Sigmoid colon (tissue), 7 donors: ENCODE results near the gene PPM1J. TPM values are rescaled to one million over a fixed set of nuclear protein-coding genes. Genes with fewer than 3 reads are reported as not detected.

Experiments
- DNase-seq: peaks from one replicate; pipeline ENCODE4 v3.0.0-alpha.2; 2019
- H3K27ac ChIP-seq, 4 donors: fragments of 200-600 bp; sonication (generic); one replicate each; pipeline ENCODE4 v1.5.1; 2016 to 2019; ENCODE audit warnings: mild to moderate bottlenecking in 1 of 4
- H3K27me3 ChIP-seq, 3 donors: fragments of 200-600 bp; sonication (generic); one replicate each; pipeline ENCODE4 v1.5.1; 2019; ENCODE audit warnings: mild to moderate bottlenecking in 1 of 3
- H3K36me3 ChIP-seq, 4 donors: fragments of 200-600 bp; sonication (generic); one replicate each; pipeline ENCODE4 v1.5.1; 2016 to 2019
- H3K4me1 ChIP-seq, 4 donors: fragments of 200-600 bp; sonication (generic); one replicate each; pipeline ENCODE4 v1.5.1; 2017 to 2019
- H3K4me3 ChIP-seq, 4 donors: fragments of 200-600 bp; sonication (generic); one replicate each; pipeline ENCODE4 v1.5.1; 2017 to 2019; ENCODE audit warnings: mild to moderate bottlenecking in 2 of 4, moderate library complexity in 1 of 4
- H3K9me3 ChIP-seq, 4 donors: fragments of 200-600 bp in 3 of 4; sonication (generic) in 3 of 4; one replicate each; pipeline versions ENCODE4 v1.5.1 to v1.6.1; 2013 to 2019
- EP300 ChIP-seq, 4 donors: sonication (generic); formaldehyde crosslinking; IDR thresholded peaks; one replicate each; pipeline ENCODE4 v1.6.1; 2017; ENCODE audit warnings: antibody characterized with exemption in 4 of 4
- POLR2A ChIP-seq, 2 donors: fragments of 450-650 bp; IDR thresholded peaks; one replicate each; pipeline ENCODE4 v1.6.1; 2016; ENCODE audit warnings: antibody characterized with exemption in 2 of 2, mild to moderate bottlenecking in 2 of 2, moderate library complexity in 2 of 2
- POLR2AphosphoS5 ChIP-seq, 4 donors: sonication (generic); formaldehyde crosslinking; IDR thresholded peaks; one replicate each; pipeline ENCODE4 v1.6.1; 2017; ENCODE audit warnings: antibody characterized with exemption in 4 of 4
- WGBS, 2 donors: extraction: QIAGEN DNeasy Blood & Tissue Kit; methylation state at CpG; one replicate each; pipeline ENCODE4 v1.1.7; 2013; 5-methylcytosine and 5-hydroxymethylcytosine counted together
- intact Hi-C: fragments of 100-400 bp; cut with DNase I; formaldehyde crosslinking; loops from one replicate; pipeline ENCODE4 v1.15.1; 2023
- polyA plus RNA-seq, 3 donors: library from polyadenylated mRNA; stranded (reverse); fragments of 200-250 nt; gene quantifications; one replicate each; pipeline ENCODE4 v1.2.3, GENCODE V29; 2013
- total RNA-seq, 4 donors: library from RNA; depleted of rRNA; stranded (reverse); fragments of >200 nt; gene quantifications; one replicate each; pipeline ENCODE4 v1.1.0, GENCODE V29; 2016
- TF ChIP-seq, protein P1 (sequence below), 4 experiments: fragments of 450-650 bp in 3 of 4; fragments of 200-600 bp in 1 of 4; IDR thresholded peaks; one replicate each; pipeline ENCODE4 v1.5.1; 2016 to 2019; ENCODE audit warnings: antibody characterized with exemption in 4 of 4, mild to moderate bottlenecking in 3 of 4, moderate library complexity in 2 of 4
- donor health status: healthy with polysubstance abuse.
- donor health status: Bipolar disorder and iron deficiency.
- donor health status: healthy.

PPM1J gene
- total and polyA plus RNA-seq, 7 donors: 0.36 to 2.5 (median 1.3) TPM

DNA sequence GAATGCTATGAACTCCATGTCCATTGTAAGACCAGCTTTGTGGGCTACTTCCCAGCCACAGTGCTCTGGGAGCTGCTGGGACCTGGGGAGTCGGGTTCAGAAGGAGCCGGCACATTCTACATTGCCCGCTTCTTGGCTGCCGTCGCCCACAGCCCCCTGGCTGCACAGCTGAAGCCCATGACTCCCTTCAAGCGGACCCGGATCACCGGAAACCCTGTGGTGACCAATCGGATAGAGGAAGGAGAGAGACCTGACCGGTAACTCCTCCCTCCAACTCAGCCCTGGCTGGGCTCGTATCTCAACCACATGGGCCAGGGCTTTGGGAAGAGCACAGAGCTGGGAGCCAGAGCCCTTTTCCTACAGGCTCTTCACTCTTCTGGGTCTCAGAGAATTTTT is 25.3 kb downstream of the PPM1J start:
- Histone ChIP-seq H3K4me3 (no peak overlapping the region), H3K4me1 (peaks cover 0 to 9% (median 3%) of the 10 kb centered on the region in 4 donors), H3K36me3 (peaks cover 27 to 65% (median 33%) of the 10 kb centered on the region in 4 donors), H3K9me3 (no peaks in the 10 kb centered on the region), H3K27me3 (no peaks in the 10 kb centered on the region), H3K27ac (no peak overlapping the region)
- DNase-seq: no peak
- 96 to 97% methylated on average over 11 of the region's 11 CpGs for WGBS, 2 donors
- TF ChIP-seq, protein P1, sequence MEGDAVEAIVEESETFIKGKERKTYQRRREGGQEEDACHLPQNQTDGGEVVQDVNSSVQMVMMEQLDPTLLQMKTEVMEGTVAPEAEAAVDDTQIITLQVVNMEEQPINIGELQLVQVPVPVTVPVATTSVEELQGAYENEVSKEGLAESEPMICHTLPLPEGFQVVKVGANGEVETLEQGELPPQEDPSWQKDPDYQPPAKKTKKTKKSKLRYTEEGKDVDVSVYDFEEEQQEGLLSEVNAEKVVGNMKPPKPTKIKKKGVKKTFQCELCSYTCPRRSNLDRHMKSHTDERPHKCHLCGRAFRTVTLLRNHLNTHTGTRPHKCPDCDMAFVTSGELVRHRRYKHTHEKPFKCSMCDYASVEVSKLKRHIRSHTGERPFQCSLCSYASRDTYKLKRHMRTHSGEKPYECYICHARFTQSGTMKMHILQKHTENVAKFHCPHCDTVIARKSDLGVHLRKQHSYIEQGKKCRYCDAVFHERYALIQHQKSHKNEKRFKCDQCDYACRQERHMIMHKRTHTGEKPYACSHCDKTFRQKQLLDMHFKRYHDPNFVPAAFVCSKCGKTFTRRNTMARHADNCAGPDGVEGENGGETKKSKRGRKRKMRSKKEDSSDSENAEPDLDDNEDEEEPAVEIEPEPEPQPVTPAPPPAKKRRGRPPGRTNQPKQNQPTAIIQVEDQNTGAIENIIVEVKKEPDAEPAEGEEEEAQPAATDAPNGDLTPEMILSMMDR (IDR thresholded peaks at IDR 0.05): no peak
- TF ChIP-seq POLR2AphosphoS5 (IDR thresholded peaks at IDR 0.05): no peak
- TF ChIP-seq POLR2A (IDR thresholded peaks at IDR 0.05): no peak
- no peak for TF ChIP-seq EP300 (IDR thresholded peaks at IDR 0.05)
- intact Hi-C loops: no loop called here

DNA sequence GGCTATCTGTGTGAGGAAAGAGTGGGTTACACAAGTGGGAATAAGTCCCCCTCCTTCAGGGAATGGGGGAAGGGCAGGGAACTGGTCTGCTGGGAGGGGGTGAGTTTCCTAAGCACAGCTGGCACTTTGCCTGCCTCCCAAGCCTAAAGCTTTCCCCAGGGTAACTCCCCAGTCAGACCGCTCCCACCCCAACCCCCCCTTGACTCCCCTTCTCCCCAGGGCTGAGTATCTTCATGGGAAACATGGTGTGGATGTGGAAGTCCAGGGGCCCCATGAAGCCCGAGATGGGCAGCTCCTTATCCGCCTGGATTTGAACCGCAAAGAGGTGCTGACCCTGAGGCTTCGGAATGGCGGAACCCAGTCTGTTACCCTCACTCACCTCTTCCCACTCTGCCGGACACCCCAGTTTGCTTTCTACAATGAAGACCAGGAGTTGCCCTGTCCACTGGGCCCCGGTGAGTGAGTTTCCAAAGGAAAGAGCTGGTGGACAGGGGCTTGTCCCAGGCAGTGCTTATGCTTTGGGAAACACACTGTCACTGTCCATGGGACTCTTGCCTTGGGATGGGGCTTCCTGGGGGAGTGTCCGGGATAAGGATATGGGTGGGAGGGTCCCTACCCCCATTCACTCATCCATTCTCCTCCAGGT is 25.8 kb downstream of the PPM1J start:
- Histone ChIP-seq H3K4me1 (peaks cover 0 to 9% (median 3%) of the 10 kb centered on the region in 4 donors), H3K36me3 (peaks cover 22 to 60% (median 29%) of the 10 kb centered on the region in 4 donors), H3K27ac (peak overlapping the region in 3 of 4 donors; percentile 0 to 43 (median 39)), H3K9me3 (no peaks in the 10 kb centered on the region), H3K4me3 (no peak overlapping the region), H3K27me3 (no peaks in the 10 kb centered on the region)
- WGBS, 2 donors: 94% methylated on average over 9 of the region's 9 CpGs
- intact Hi-C loops: no loop called here
- DNase-seq: no peak
- TF ChIP-seq, protein P1 (IDR thresholded peaks at IDR 0.05): no peak
- no peak for TF ChIP-seq EP300 (IDR thresholded peaks at IDR 0.05)
- no peak for TF ChIP-seq POLR2AphosphoS5 (IDR thresholded peaks at IDR 0.05)
- no peak for TF ChIP-seq POLR2A (IDR thresholded peaks at IDR 0.05)

DNA sequence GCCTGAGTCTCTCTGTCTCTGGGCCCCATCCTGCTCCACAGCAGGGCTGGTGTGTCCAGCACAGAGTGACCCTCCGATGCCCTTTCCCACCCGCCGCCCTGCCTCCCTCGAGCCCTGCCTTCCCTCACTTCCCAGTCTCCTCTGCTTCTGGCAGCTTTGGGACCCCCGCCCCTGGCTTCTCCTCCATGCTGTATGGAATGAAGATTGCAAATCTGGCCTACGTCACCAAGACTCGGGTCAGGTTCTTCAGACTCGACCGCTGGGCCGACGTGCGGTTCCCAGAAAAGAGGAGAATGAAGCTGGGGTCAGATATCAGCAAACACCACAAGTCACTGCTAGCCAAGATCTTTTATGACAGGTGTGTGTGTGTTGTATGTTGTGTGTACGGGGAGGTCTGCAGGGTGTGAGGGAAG is 26.3 kb downstream of the PPM1J start:
- TF ChIP-seq, protein P1 (IDR thresholded peaks at IDR 0.05): no peak
- TF ChIP-seq POLR2AphosphoS5 (IDR thresholded peaks at IDR 0.05): no peak
- TF ChIP-seq EP300 (IDR thresholded peaks at IDR 0.05): no peak
- TF ChIP-seq POLR2A (IDR thresholded peaks at IDR 0.05): no peak
- peaks cover 17 to 55% (median 23%) of the 10 kb centered on the region in 4 donors for H3K36me3 ChIP-seq
- 89 to 92% methylated on average over 13 of the region's 13 CpGs for WGBS, 2 donors

DNA sequence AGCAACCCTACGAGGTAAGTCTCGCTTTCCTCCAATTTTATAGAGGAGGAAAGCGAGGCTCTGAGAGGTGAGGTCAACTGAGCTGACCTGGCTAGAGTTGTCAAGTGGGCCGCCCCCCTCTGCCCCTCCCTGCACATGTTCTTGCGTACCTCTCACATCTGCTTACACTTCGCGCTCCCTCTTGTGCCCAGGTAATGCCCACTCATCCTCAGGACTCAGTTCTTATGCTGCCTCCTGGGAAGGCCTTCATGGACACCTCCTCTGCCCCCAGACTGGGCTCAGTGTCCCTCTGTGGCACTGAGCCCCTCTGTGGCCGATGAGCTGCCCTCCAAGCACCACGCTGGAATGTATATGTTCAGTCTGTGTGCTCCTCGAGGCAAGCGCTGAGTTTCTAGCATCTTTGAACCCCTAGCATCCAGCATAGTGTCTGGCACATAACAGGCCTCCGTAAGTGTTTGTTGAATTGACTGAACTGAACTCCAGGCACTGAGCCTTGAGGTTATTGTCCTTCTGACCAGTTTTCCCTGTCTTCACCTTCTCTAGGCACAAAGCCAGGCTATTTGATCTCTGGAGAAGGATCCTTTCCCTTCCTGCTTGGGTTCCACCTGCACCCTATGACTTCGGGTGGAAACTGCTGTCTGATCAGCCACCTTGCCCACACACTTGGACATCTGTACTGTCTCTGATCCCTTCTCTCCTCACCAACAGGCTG is 27.2 kb downstream of the PPM1J start:
- Histone ChIP-seq H3K9me3 (no peaks in the 10 kb centered on the region), H3K4me1 (peaks cover 0 to 9% (median 3%) of the 10 kb centered on the region in 4 donors), H3K27me3 (no peaks in the 10 kb centered on the region), H3K4me3 (no peak overlapping the region), H3K36me3 (peaks cover 14 to 47% (median 19%) of the 10 kb centered on the region in 4 donors), H3K27ac (peak overlapping the region; percentile 0 to 48 (median 41))
- WGBS, 2 donors: 88 to 92% methylated on average over 13 of the region's 13 CpGs
- intact Hi-C loops: no loop called here
- DNase-seq: no peak
- TF ChIP-seq POLR2A (IDR thresholded peaks at IDR 0.05) (no peak), EP300 (IDR thresholded peaks at IDR 0.05) (no peak), POLR2AphosphoS5 (IDR thresholded peaks at IDR 0.05) (no peak)
- TF ChIP-seq, protein P1 (IDR thresholded peaks at IDR 0.05): no peak

More for the DNA sequence above, 26.3 kb downstream of the PPM1J start:
- DNase-seq: no peak
- H3K4me3 ChIP-seq: no peak overlapping the region
- peak overlapping the region in 3 of 4 donors; percentile 0 to 43 (median 39) for H3K27ac ChIP-seq
- intact Hi-C loops: no loop called here
- no peaks in the 10 kb centered on the region for H3K9me3 ChIP-seq
- H3K4me1 ChIP-seq: peaks cover 0 to 9% (median 3%) of the 10 kb centered on the region in 4 donors
- no peaks in the 10 kb centered on the region for H3K27me3 ChIP-seq
